Right lobe of liver (tissue), 4 donors: ENCODE results near the gene SLC1A3.

Experiments used
- CTCF ChIP-seq, 4 donors: fragments of 200-600 bp in 3 of 4; fragments of 450-650 bp in 1 of 4; IDR thresholded peaks; one replicate each; pipeline versions ENCODE4 v1.5.1 to v1.8.0; 2016 to 2022; ENCODE audit warnings: antibody characterized with exemption in 4 of 4, mild to moderate bottlenecking in 2 of 4
- POLR2A ChIP-seq: fragments of 450-650 bp; IDR thresholded peaks from one replicate; pipeline ENCODE4 v1.6.1; 2017; ENCODE audit warnings: antibody characterized with exemption, mild to moderate bottlenecking
- donor health status: DM: no; HTN: no; CAD: no.
- donor health status: DM: no; HTN: no; CAD: no.
- donor health status: DM: no; HTN: yes; CAD: no.

- TF ChIP-seq CTCF (IDR thresholded peaks at IDR 0.05) (no peak), POLR2A (no peak)
Observed at GRCh38 chr5:36607114-36607571, 737 bp downstream of the SLC1A3 start.
